ENCODE measurements around the gene IL31RA.

Gene IL31RA

DNA sequence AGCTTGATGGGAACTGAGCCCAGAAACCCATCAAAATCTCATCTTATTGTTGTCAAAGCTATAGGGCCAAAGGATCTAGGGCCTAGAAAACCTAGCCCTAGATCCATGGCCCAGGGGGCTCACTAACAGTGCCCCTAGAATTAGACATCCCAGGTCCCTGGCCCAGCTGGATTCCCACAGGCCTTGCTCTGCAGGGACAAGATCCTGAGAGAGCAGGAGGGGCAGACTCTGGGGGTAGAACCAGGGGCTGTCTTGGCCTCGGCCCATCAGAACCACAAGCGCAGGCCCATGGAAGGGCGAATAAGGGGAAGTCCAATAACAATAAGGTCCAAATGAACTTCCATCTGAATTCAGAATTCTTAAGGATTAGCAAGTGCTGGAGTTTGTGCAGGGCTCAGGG is 74.0 kb downstream of the IL31RA start:
- no peak for DNase-seq
- H3K4me3 ChIP-seq (ENCODE audit: low read depth, low read length): no peak overlapping the region
- no peaks in the 10 kb centered on the region for H3K36me3 ChIP-seq
- TF ChIP-seq, protein P1, sequence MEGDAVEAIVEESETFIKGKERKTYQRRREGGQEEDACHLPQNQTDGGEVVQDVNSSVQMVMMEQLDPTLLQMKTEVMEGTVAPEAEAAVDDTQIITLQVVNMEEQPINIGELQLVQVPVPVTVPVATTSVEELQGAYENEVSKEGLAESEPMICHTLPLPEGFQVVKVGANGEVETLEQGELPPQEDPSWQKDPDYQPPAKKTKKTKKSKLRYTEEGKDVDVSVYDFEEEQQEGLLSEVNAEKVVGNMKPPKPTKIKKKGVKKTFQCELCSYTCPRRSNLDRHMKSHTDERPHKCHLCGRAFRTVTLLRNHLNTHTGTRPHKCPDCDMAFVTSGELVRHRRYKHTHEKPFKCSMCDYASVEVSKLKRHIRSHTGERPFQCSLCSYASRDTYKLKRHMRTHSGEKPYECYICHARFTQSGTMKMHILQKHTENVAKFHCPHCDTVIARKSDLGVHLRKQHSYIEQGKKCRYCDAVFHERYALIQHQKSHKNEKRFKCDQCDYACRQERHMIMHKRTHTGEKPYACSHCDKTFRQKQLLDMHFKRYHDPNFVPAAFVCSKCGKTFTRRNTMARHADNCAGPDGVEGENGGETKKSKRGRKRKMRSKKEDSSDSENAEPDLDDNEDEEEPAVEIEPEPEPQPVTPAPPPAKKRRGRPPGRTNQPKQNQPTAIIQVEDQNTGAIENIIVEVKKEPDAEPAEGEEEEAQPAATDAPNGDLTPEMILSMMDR (IDR thresholded peaks at IDR 0.05; ENCODE audit: low read depth, low read length): no peak
- H3K9me3 ChIP-seq: no peaks in the 10 kb centered on the region
- H3K27me3 ChIP-seq: no peaks in the 10 kb centered on the region
- H3K4me1 ChIP-seq: no peaks in the 10 kb centered on the region

DNA sequence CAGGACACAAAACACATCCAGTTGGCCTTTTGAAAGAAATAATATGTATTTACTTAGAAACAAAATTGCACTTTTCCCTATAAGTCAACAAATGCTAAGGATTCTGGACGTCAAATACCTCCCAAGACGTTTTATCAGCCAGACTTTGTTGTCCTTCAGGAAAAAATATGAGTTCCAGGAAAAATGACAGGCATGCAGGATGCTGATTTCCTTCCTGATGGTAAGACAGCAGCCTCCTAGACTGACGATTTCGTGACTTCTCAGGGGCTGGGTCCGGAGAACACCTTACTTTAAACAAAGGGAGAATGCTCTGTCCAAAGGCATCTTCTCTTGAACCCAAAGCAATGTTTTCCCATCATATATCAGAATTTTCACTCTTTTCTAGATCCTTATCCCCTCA is 74.6 kb downstream of the IL31RA start:
- Histone ChIP-seq H3K36me3 (no peaks in the 10 kb centered on the region), H3K27me3 (no peaks in the 10 kb centered on the region), H3K4me3 (ENCODE audit: low read depth, low read length) (no peak overlapping the region), H3K9me3 (no peaks in the 10 kb centered on the region), H3K4me1 (no peaks in the 10 kb centered on the region)
- TF ChIP-seq, protein P1 (IDR thresholded peaks at IDR 0.05; ENCODE audit: low read depth, low read length): no peak
- no peak for DNase-seq

DNA sequence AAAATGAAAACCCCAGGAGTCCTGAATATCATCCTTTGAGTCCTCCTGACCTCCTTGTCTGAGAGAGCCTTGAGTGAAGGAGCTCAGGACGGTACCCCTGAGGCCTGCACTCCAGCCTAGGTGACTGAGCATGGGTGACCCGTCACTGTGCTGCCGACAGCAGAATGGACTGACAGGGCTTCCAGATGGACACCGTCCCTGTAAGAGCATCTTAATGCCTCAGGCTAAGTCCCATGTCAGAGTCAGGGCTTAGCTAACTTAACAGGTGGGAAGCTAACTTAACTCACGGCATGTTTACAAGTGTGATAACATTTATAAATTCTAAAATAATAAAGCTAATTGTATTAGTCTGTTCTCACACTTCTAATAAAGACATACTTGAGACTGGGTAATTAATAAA is 75.3 kb downstream of the IL31RA start:
- no peak for DNase-seq
- Histone ChIP-seq H3K27me3 (no peaks in the 10 kb centered on the region), H3K4me1 (no peaks in the 10 kb centered on the region), H3K36me3 (no peaks in the 10 kb centered on the region), H3K4me3 (ENCODE audit: low read depth, low read length) (no peak overlapping the region), H3K9me3 (no peaks in the 10 kb centered on the region)
- TF ChIP-seq, protein P1 (IDR thresholded peaks at IDR 0.05; ENCODE audit: low read depth, low read length): no peak

DNA sequence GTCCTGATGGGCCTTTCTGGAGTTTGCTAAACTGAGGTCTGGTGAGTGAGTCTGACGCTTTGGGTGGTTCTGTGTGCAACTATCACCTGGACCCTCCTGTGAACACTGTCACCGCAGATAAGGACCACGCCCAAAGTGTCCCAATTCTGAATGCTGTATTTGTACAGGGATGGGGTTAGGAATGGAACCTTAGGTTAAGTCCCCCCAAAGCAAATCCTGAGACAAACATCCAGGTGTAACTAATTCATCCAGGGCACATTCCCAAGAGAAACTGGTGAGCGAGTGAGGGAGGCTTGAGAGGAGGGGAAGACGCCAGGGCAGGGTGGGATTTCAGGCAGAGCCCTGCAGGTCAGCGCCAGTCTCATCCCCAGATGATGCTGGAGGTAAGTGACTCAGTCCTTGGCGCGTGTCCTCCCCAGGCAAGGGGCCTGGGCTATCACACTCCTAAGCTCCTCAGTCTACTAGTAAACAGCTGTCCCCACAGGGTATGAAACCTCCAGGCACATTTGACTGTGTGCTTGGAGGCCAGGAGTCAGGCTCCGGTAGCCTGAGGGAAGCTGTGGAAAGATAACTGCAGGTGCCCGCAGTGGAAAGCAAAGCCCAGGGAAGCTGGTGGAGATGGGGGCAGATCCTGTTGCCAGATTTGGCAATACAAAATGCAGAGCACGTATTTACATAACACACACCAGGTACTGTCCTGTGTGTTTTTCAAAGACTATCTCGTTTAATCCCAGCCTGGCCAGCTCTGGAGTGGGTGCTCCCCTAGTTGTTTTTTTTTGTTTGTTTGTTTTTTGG is 76.9 kb downstream of the IL31RA start:
- Histone ChIP-seq H3K9me3 (no peaks in the 10 kb centered on the region), H3K27me3 (no peaks in the 10 kb centered on the region), H3K36me3 (no peaks in the 10 kb centered on the region), H3K4me3 (ENCODE audit: low read depth, low read length) (no peak overlapping the region), H3K4me1 (no peaks in the 10 kb centered on the region)
- TF ChIP-seq, protein P1 (IDR thresholded peaks at IDR 0.05; ENCODE audit: low read depth, low read length): no peak
- peak; percentile 26 for DNase-seq

DNA sequence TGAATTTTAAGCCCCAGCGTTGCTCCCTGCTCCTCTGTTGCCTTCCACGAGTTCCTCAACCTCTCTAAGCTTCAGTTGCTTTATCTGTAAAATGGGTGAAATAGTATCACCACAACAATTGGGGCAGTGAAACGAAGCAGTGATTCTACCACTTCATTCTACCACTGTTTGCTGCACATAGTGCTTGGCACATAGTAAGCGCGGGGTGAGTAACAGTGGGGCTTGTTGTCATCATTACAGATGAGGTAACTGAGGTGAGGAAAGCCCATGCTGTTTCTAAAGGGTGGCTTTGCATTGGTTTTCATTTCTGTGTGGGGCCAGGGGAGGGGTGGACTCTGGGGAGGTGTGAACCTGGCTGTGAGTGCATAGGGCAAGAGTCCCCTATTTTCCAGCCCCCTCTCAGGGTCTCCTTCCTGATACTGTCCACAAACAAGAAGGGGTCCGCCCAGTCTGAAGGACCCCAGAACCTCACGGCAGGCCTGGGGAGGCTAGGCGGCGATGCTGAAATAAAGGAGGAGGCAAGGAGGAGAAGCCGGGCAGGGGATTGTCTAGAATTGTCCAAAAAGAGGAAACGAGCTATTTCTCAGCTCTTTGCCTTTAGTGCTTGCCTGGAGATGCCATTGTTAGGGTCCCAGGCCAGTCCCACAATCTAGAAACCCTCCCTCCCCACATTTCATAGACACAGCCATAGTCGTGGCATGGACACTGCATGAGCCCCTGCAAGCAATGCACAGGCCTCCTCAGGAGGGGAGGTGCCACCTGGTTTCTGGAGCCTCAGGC is 78.1 kb downstream of the IL31RA start:
- H3K36me3 ChIP-seq: no peaks in the 10 kb centered on the region
- no peak overlapping the region for H3K4me3 ChIP-seq (ENCODE audit: low read depth, low read length)
- TF ChIP-seq, protein P1 (IDR thresholded peaks at IDR 0.05; ENCODE audit: low read depth, low read length): no peak
- H3K27me3 ChIP-seq: no peaks in the 10 kb centered on the region
- no peak for DNase-seq
- no peaks in the 10 kb centered on the region for H3K4me1 ChIP-seq
- no peaks in the 10 kb centered on the region for H3K9me3 ChIP-seq

DNA sequence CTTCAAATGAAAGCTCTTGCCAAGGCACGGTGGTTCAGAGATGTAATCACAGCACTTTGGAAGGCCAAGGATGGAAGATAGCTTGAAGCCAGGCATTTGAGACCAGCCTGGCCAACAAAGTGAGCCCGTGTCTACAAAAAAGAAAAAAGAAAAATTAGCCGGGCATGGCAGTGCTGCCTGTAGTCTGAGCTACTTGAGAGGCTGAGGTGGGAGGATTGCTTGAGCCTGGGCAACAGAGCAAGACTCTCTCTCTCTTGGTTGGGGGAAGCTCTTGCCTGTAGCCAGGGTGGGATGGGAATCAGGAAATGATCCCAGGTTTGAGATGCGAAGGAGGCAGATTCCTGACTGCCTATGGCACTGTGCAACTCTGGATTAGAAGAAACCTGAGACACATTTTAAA is 81.5 kb downstream of the IL31RA start:
- TF ChIP-seq, protein P1 (IDR thresholded peaks at IDR 0.05; ENCODE audit: low read depth, low read length): no peak
- H3K9me3 ChIP-seq: no peaks in the 10 kb centered on the region
- H3K4me3 ChIP-seq (ENCODE audit: low read depth, low read length): no peak overlapping the region
- no peaks in the 10 kb centered on the region for H3K36me3 ChIP-seq
- no peak for DNase-seq
- no peaks in the 10 kb centered on the region for H3K4me1 ChIP-seq
- no peaks in the 10 kb centered on the region for H3K27me3 ChIP-seq
